GM12872 (cell line): ENCODE measurements around the gene CNTNAP2.

ENCODE experiments used
- TF ChIP-seq, protein P1 (sequence below): IDR thresholded peaks from 3 replicates; pipeline ENCODE4 v1.5.1; 2011; ENCODE audit warnings: low read depth, mild to moderate bottlenecking, low read length, moderate library complexity; ENCODE audit not compliant: insufficient read depth

The CNTNAP2 gene

DNA sequence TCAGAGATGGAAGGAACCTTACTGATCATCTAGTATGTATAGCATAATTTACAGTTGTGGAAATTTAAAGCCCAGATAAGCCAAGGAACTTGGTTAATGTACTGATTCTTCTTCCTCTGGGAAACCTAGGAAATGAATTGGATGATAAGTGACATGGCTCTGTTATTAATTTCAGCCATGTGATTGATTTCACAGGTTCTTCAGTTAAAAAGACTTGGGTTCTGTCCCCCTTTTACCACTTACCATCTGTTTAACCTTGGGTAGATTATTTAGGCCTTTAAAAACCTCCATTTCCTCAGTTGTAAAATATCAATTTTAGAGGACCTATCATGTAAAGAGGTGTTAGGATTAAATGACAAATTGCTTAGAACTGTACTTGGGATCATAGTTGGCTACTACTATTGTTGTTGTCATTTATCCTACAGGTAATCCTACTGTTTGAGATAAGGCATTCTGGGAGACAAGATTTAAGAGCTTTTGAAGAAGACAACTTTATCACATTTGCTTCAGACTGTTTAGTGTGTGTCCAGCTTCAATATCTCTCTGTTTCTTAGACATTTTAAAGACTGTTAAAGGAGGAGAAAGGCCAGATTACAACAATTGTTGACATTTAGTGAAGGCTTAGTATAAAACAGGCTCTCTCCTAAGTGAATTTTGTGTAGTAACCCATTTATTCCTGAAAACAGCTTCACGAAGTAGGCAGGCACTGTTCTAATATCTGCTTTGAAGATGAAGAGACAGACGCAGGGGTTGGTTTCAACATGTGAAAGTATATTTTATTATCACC lies 1476.9 kb downstream of the CNTNAP2 start:
- TF ChIP-seq, protein P1, sequence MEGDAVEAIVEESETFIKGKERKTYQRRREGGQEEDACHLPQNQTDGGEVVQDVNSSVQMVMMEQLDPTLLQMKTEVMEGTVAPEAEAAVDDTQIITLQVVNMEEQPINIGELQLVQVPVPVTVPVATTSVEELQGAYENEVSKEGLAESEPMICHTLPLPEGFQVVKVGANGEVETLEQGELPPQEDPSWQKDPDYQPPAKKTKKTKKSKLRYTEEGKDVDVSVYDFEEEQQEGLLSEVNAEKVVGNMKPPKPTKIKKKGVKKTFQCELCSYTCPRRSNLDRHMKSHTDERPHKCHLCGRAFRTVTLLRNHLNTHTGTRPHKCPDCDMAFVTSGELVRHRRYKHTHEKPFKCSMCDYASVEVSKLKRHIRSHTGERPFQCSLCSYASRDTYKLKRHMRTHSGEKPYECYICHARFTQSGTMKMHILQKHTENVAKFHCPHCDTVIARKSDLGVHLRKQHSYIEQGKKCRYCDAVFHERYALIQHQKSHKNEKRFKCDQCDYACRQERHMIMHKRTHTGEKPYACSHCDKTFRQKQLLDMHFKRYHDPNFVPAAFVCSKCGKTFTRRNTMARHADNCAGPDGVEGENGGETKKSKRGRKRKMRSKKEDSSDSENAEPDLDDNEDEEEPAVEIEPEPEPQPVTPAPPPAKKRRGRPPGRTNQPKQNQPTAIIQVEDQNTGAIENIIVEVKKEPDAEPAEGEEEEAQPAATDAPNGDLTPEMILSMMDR, result no peak

DNA sequence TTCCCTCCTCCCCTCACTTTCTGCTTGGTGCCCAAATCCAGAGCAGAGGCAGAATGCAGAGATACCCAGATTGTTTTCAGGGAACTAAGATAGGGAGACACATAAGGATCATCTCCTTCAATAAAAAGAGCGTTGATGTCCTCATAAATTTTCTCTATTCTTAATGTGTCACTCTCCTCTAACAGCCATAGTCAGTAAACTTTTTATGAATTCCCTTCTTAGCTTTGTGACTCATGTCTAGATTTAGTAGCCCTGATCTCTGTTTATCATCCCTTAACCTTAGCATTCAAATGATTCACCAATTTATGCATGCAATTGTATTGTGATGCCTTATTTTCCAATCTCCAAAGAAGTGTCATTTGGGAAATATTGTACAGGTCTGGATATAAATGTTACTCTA lies 1478.4 kb downstream of the CNTNAP2 start:
- TF ChIP-seq, protein P1, result no peak

- TF ChIP-seq, protein P1, result no peak
These were observed 1488.7 kb downstream of the CNTNAP2 start for GRCh38 chr7:147605323-147605722.

DNA sequence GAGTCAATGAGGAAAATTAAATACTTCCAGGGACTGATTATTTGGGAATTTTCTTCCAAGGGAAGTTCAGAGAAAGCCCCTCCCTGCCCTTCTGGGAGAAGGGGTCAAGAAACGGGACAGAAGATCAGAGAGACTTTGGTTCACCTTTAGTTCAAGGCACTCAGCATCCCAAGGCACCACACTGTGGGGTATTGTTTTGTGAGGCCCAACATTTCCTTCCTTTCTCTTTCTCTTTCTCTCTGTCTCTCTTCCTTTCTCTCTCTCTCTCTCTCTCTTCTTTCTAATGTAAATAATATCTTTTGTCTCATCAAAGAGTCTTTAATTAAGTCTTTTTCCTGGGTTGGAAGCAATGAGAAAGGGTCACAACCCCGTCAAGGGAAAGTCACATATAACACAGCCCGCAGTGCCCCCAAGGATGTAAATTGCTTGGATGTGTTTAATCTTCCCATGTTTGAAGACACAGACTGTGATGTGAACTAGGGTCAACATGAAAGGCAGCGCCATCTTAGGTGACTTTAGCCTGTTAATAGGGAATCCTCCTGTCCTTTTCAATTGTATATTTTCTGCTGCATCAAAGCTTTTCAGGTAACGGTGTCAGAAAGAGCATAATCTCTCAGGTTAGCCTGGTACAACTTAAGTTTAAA lies 1490.7 kb downstream of the CNTNAP2 start:
- TF ChIP-seq, protein P1, result no peak

DNA sequence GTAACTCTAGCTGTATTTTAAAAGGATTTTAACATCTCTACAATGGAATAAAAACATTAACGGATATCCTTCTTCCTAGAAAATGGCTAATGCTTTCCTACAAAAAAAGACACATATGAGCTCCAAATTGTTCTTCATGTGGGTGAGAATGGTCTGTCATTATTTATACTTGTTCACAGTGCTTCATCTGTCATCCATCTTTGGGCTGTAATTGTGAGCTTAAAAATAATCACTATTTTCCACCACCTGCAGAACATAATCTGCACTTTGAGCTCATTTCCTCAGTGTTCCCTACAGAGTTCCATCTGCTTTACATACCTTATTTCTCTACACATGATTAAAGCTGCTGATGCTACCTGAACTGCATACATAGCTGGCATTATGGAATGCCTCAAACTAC lies 1494.8 kb downstream of the CNTNAP2 start:
- TF ChIP-seq, protein P1, result no peak

- TF ChIP-seq, protein P1, result no peak
These were observed 1518.7 kb downstream of the CNTNAP2 start for GRCh38 chr7:147635288-147635687.

DNA sequence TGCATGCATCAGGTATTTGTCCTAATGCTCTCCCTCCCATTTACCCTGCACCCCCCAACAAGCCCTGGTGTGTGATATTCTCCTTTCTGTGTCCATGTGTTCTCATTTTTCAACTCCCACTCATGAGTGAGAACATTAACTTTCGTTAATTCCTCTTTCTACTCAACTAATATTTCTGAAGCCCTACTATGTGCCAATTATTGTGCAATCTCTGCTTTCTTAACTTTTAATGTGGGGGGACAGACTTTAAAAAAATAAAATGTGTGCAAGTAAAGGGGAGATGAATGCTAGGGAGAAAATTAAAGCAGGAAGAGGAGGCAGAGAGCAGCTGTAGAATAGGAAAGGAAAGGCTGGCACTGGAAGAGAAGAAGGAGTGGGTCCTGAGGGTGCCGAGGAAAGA lies 1520.0 kb downstream of the CNTNAP2 start:
- TF ChIP-seq, protein P1, result no peak
